Right forelimb (tissue), 1 donor: ENCODE results near the gene JAKMIP1.
"Not testable (repeated sequence)": the region's sequence is repeated elsewhere in the genome, so short reads cannot be mapped to it uniquely, and the experiment has no call there.

ENCODE experiments used
- DNase-seq: peaks from one replicate; pipeline ENCODE4 v3.0.0-alpha.2; 2018

Gene JAKMIP1

DNA sequence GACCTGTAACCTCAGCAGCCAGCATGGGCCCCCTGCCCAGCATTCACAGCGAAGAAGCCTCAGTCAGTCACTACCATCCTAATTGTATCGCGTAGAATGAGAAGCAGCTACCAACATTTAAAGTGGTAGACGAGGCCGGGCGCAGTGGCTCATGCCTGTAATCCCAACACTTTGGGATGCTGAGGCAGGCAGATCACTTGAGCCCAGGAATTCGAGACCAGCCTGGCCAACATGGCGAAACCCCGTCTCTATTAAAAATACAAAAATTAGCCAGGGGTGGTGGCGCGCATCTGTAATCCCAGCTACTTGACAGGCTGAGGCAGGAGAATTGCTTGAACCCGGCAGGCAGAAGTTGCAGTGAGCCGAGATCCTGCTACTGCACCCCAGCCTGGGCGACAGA is 59.3 kb downstream of the JAKMIP1 start:
- not testable (repeated sequence) for DNase-seq

DNA sequence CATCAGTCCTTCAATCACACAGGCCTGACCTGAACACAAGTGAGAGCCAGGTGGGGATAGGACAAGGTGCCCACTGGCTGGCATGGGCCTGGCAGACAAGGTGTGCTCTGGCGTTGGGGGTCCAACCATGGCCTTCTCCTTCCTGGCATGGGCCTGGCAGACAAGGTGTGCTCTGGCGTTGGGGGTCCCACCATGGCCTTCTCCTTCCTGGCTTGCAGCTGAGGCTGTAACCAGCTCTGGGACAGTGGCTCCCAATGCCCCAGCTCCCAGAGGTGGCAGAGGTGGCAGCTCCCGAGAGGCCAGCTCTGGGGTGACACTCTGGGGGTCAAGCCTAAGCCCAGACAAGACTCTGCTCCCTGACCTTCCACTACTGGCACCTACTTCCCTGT is 62.6 kb downstream of the JAKMIP1 start:
- no peak for DNase-seq

DNA sequence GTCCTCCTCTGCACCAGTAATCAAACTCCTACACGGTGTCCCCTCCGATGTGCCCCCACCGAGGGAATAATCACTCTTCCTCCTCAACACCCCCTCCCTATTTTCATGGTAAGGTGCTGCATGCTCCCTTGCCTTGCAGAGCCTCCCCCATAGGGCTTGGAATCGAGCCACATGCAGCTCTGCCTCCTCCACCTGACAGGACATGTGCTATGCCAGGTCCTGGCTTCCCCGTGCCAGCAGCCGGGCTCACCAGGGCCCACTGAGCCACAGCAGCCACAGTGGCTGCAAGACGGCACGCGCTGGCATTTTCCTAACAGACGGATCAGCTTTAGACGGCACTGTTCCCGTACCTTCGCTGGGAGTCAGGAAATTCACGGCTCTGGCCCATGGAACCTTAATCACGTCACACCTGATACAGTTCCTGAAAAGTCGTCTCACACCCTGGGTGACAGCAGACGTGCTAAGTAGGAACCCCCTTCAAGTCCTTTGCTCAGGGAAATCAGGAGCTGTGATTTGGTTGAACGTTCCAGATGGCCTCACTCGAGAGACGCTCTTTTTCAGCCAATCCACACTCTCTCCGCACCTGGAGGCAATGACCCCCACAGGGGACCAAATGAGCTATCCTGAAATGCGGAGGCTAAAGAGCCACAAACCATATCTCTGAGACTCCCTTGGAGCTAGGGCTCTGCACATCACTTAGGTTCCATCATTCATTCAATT is 63.2 kb downstream of the JAKMIP1 start:
- DNase-seq: no peak

DNA sequence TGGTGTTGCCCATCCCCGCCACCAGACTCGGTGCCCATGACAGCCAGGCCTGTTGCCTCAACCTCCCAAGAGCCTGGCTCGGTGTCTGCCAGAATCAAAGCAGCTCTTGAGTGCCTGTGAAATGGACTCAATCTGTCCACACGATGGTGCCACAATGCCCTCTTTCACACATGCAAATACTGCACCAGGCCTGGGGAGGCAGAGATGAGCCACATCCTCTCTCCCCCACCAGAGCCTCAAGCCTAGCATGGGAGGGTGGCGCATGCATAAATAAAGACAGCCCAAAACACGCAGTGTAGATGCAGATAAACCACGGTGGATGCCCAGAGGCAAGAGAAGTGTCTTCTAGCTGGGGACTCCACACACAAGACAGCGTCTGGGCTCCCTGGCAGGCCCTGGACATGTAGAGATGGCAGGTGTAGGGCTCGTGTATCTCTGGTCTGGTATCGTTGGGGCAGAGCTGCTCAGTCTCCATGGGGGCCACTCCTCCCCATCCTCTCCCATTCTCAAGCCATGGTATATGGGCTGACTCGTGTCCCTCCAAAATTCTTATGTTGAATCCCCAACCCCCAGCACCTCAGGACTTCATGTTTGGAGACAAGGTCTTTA is 65.6 kb downstream of the JAKMIP1 start:
- DNase-seq: no peak

DNA sequence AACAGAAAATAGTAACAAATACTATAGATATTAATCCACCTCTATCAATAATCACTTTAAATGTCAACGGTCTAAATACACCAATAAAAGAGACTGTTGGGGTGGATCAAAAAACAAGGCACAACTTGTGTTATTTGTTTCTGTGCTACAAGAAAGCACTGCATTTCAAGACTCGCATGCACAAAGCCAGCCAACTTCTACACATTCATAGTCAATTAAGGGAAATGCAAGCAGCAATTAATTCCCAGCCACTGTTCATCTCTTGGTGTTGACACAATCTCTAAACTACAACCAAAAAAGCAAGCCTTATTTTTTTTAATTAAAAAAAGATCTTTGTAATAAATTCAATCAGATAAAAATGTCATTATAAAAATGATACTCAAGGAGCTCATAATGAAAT is 67.6 kb downstream of the JAKMIP1 start:
- no peak for DNase-seq

DNA sequence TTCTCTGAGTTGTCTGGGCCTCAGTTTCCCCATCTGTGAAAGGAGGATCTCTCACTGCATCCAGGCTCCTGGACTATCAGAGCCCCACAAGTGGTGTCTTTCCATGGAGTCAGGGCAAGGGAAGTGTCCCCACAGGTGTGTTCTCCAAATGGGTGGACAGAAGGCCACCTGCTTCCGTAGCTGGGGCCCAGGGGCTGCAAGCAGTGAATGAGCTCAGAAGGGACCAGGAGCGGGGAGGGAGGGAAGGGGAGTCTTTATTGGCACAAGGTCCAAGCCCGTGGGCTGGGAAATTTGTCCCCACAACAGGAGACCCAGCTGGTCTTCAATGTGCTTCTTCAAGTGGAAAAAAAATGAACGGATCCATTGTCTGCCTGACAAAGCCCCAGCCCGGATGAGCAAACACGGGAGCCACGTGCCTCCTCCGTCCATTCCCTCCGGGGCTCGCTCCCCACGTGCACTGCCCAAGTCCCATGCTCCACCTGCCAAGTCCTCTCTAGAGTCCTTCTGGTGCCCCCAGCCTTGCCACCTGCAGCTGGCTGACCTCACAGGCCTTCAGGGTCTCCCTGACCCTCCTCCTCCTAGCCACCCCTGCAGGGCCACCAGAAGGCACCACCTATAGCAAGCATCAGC is 72.0 kb downstream of the JAKMIP1 start:
- DNase-seq: no peak

DNA sequence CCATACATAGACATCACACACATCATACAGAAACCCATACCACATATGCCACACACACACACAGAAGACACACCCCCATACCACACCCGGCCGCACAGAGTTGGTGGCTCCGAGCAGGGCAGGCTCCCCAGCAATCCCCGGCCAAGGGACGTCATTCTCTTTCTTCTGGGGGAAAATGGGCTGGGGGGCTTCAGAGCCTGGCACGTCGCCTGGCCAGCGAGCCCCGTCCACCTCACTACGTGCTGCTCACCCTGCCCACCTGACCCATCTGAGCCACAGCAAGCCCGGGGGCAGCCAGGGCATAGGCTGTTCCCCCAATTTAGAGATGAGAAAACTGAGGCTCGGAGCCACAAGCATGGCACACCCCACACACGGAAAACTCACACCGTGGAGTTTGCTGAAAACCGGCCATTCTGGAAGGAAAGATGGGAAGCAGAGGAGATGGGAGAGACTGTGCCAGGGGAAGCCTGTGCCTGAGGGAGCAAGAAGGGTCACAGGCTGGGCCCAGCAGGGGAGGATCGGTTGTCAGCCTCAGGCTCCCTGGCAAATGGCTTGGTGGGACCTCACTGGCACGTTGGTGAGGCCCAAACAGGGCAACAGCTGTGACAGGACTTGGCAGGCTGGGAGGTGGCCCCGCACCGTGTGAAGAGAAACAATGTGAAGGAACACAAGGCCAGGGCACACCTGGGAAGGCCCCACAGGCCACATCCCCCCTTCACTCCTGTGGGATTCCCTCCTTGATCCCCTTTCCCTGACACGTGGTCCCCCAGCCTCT is 73.2 kb downstream of the JAKMIP1 start:
- DNase-seq: no peak

DNA sequence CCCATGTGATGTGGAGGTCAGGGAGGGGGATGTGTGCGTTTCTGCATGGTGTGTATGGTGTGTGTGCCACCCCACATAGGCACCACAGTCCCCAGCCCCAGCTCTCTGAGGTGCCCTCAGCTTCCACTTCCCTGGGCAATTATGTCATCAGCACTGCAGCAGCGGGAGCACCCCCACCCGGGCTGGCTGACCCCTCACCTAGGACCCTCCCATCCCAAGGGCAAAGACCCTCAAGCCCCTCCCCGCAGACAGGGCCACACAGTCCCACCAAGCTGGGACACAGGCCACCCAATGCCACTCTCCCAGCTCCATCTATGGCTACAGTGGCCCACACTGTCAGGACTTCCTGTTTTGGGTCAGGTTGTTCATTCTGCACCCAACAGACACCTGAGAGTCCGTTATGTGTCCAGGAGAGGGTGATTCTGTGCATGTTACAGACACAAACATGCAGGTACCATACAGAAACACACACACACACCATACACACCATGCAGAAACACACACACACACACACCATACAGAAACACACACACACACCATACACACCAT is 75.2 kb downstream of the JAKMIP1 start:
- peak; percentile 22 for DNase-seq

DNA sequence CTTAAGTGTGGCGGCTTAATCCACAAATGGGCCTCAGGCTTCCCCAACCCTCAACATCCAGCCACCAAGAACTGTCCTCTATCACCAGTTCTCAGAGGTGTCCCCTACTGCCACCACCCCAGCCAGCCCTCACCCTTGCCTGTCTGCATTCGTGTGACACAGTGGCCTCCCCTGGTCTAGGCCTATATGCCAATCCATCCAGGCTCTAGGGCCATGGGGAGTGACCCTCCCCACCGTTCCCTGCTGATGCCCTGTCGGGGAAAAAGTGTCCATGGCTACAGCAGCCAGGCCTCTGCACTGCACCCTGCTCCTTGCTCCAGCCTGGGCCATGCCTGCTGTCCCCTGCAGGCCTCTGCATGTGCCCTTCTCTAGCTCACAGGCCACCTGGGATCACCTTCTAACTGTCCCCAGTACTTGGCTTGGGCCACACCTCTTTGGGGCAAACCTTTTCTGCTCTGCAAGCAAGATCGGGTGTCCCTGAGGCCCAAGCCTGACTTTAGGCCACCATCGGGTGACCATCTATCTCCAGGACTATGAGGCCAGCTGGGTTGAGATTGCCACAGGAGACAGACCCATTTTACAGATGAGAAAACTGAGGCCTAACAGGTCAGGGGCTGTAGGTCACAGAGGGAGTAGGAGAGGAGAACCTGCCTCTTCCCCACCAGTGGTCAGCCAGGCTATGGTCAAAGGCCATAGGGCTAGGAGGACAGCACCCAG is 75.8 kb downstream of the JAKMIP1 start:
- peak; percentile 11 for DNase-seq

DNA sequence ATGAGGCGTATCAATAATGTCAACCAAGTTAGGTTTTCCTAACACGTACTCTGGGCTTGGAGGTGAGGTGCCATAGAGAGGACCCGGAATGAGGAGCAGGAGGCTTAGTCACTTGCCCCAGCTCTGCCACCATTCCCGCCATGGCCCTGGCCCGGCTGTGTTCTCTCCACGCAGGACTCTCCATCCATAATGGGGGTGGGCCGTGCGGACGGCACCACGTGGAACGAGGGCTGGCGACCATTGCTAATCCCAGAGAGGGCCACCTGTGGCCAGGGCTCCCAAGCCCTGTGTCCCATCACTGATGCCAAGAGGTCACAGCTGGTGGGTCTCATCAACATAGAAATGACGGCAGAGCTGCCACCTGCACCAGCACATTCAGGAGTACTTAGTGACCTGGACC is 76.4 kb downstream of the JAKMIP1 start:
- DNase-seq: peak; percentile 20

DNA sequence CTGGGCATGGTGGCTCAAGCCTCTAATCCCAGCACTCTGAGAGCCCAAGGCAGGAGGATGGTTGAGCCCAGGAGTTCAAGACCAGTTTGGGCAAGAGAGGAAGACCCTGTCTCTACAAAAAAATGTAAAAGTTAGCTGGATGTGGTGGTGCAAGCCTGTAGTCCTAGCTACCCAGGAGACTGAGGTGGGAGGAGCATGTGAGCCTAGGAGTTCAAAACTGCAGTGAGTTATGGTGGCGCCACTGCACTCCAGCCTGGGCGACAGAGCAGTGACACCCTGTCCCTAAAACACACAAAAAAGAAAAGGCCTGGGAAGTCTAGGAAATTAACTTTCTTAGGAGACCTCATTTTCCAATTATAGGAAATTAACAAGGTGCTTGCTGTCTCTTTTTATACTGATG is 76.8 kb downstream of the JAKMIP1 start:
- DNase-seq: peak; percentile 12

DNA sequence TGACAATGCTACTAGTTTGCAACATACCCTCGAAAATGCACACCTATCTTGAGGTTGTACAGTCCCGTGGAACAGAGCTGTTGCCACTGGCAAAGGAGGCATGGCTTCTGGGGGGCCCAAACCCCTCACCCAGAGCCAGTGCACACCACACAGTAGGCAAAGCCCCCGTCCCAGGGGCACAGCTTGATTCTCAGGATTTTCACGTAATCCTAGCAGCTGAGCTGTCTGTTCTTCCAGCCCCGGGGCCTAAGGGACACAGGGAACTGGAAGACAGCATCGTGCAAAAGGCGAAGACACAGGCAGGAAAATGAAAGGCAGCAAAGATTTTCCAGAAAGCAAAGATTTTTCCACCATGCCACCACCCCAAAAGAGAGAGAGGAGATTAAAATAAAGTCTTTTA is 77.2 kb downstream of the JAKMIP1 start:
- DNase-seq: peak; percentile 7

DNA sequence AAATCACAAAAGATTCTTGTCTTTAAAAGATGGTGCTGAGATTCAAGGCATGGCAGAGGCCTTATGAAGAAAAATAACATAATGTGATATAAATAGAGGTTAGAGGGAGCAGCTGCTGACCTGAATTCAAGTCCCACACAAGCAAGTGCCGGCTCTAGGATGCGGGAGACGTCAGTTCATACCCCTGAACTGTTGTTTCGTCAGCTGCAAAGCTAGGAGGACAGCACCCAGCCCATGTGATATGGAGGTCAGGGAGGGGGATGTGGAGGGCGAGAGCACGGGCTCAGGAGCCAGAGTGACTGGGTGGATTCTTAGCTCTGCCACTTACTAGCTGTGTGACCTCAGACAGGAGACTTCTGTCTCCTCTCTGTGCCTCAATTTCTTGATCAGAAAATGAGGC is 77.9 kb downstream of the JAKMIP1 start:
- no peak for DNase-seq

DNA sequence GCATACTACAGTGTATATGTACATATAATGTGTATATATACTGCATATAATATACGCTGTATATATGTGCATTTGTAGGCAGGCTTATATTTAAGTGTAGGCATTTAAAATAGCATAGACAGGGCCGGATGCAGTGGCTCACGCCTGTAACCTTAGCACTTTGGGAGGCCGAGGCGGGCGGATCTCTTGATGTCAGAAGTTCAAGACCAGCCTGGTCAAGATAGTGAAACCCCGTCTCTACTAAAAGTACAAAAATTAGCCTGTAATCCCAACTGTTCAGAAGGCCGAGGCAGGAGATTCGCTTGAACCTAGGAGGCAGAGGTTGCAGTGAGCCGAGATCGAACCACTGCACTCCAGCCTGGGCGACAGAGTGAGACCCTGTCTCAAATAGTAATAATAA is 78.4 kb downstream of the JAKMIP1 start:
- peak; percentile 2 for DNase-seq

DNA sequence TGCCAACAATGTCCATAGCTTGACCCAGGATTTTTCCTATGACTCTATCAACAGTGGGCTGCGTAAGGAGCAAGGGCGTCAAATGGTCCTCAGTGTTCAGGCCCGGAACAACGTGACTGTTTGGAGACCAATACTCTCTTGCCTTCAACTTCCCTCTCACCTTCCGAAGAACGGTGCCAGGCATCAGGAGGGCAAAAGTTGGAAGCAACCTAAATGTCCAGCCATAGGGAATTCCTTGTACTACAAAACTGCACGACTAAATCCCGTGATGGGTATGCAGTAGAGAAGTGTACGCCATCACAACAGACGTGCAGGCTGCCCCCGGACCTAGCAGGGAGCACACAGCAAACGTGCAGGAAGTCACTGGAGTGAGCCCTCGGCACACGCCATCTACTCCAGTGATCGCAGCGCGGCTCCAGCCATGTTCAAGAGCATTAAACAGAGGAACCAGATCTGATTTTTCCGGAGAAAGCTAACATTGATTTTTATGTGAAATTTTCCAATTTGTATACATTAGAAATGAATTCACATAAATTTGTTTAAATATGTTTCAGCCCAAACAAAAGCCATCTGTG is 79.0 kb downstream of the JAKMIP1 start:
- DNase-seq: peak; percentile 17

DNA sequence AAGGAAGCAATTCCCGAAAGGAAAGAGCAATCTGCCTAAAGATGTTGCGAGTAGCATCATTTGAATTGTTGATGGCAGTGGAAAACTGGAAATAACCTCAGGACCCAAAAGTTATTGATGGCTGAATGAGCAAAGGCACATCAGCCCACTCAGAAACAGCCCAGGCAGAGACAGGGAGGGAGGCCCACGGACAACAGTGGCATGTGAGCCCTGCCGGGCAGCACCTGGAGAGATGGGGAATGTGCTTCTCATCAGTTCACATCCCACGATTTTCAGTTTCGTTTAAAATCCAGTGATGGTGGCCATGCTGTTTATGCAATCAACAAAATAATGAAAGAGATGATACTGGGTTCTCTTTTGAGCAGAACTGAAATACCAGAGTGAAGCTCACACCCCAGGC is 80.0 kb downstream of the JAKMIP1 start:
- DNase-seq: no peak

DNA sequence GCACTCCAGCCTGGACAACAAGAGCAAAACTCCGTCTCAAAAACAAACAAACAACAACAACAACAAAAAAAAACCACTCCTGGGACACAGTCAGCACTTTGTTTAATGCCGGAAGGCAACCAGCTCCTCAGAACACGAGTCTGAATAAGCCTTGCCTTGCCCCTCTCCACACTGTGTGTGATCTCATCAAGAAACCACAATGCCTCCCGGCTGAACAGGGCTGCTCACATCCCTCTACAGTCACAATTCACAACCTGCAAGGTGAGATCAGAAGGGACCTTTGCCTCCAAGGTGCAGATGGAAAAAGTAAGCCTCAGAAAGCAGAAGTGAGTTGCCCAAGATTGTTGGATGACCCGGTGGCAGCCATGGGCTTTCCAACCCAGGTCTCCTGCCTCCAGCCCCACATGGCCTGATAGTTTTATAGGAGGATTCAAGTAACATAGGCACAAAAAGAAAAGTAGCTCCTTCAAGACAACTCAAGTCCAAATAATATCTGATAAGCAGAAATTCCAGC is 80.8 kb downstream of the JAKMIP1 start:
- peak; percentile 10 for DNase-seq

DNA sequence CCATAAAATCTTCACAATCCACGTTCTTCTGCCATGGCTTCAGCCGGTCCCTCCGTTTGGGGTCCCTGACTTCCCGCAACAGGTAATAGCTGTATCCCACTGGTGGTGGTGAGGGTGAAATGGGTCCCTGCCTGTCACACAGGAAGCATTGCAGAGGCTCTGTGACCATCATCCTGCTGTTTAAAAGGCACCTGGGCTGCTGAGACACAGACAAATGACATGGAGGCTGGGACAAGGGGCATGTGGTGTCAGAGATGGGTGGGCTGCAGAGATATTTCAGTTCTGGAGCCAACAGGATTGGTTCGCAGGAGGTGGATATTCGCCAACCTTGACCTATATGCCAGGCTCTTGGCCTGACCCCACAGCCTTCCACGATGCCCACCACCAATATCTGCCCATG is 82.1 kb downstream of the JAKMIP1 start:
- peak; percentile 10 for DNase-seq

DNA sequence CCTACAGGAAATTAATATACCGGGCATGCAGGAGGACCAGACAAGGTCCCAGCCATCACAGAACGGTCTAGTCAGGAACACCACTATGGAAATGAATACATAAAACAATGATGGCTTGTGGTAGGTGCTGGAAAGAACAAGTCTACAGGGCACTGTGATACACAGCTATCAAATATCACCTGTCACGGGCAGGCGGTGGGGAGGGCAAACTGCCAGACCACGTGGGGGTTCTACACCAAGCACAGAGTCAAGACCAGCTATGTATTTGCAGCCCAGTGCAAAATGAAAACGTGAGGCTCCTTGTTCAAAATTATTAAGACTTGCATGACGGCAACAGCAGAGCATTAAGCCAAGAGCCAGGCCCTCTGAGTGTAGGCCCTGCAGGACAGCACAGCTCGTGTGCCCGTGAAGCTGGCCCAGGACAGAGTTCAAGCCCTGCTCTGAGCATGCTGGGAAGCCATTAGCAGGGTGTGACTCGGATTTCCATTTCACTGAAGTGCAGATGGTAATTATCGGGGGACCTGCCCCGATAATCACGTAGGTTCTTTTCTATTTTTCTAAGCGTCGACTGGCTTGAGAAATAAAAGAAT is 83.6 kb downstream of the JAKMIP1 start:
- DNase-seq: no peak

DNA sequence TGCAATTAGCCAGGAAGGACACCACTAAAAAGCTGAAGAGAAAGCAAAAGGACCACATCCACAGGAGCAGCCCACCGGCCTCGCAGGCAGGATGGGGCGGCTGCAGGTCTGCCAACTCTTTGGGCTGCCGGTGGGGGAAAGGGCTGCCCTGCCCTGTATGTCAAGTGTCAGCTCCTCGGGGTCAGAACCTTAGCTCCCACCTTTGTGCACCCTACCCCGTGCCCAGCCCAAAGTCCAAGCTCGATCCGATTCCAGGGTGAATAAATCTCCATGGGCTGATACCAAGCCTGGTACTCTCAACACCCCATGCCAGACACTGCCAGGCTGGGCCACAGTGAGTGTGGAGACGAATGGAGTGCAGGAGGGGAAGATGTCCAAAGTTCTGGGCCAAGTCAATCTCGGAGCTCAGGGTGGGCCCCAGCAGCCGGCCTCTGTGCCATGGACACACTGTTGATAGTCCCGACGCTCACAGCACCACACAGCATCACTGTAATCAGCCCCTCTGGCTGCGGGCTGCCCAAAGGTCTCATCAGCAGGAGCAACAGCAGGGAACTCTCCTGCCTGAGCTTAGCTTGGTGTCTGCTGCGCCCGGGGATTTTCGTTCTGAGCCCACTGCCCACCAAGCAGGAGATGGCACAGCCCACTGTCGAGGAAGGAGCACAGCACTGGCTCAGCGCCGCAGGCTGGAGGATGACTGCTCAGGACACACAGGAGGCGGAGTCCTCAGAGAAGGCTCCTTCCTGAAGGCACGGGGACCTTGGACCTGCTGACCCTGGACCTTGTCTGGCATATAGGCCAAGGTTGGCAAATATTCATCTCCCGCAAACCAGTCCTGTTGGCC is 84.4 kb downstream of the JAKMIP1 start:
- no peak for DNase-seq

DNA sequence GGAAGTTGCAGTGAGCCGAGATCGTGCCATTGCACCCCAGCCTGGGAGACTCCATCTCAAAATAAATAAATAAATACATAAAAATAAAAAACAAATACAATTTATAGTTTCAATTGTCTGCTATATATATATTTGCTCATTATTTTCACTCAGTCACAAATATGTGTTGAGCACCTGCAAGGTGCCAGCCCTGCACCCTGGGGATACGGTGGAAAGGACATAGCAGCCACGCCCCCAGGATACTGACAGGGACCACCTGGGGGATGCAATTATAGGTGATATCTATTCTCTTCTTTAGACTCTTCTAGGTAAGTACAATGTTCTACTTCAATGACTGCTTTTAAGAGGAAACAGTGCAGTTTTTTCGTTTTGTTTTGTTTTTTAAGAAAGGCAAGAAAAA is 85.0 kb downstream of the JAKMIP1 start:
- DNase-seq: no peak
